Calu3 (cell line): Measurements from ENCODE around the gene PDE4B. TPM values are rescaled to one million over a fixed set of nuclear protein-coding genes. Genes with fewer than 3 reads are reported as not detected.

Experiments used
- BruUV-seq: library from RNA; stranded (reverse); fragments of 400-500 nt; replicated peaks from 2 replicates; lab custom pipeline; 2021; lab: Mats Ljungman, UMichigan
- CTCF ChIA-PET: fragments of 300-600 bp; sonication (Branson Sonifier 250); formaldehyde crosslinking; loops from one replicate; lab custom pipeline; 2022; ENCODE audit warnings: antibody characterized with exemption; lab: Charles Lee
- DNase-seq: peaks from one replicate; pipeline ENCODE4 v3.0.0; 2022
- H3K27ac Mint-ChIP-seq: one replicate; pipeline ENCODE4 v1.8.0; 2022; ENCODE audit warnings: mixed read lengths; ENCODE audit not compliant: unreplicated experiment
- H3K27me3 Mint-ChIP-seq: one replicate; pipeline ENCODE4 v1.8.0; 2022; ENCODE audit warnings: mixed read lengths; ENCODE audit not compliant: unreplicated experiment
- H3K36me3 Mint-ChIP-seq: one replicate; pipeline ENCODE4 v1.8.0; 2022; ENCODE audit warnings: mild to moderate bottlenecking, moderate library complexity, mixed read lengths; ENCODE audit not compliant: insufficient read depth, unreplicated experiment
- H3K4me1 Mint-ChIP-seq: one replicate; pipeline ENCODE4 v1.8.0; 2022; ENCODE audit warnings: mild to moderate bottlenecking, low read depth, mixed read lengths; ENCODE audit not compliant: unreplicated experiment
- H3K4me3 Mint-ChIP-seq: one replicate; pipeline ENCODE4 v1.8.0; 2022; ENCODE audit warnings: mild to moderate bottlenecking, low read depth, moderate library complexity, mixed read lengths; ENCODE audit not compliant: unreplicated experiment
- H3K9me3 Mint-ChIP-seq: one replicate; pipeline ENCODE4 v1.8.0; 2022; ENCODE audit warnings: low read depth, mixed read lengths; ENCODE audit not compliant: unreplicated experiment
- intact Hi-C: fragments of 100-400 bp; cut with micrococcal nuclease; formaldehyde crosslinking; loops from one replicate; pipeline ENCODE4 v1.10.0; 2022; ENCODE audit not compliant: unreplicated experiment
- total RNA-seq: library from RNA; stranded (reverse); gene quantifications from 2 replicates; pipeline ENCODE4 v1.2.3, GENCODE V29; 2022
- TF ChIP-seq, protein P1 (sequence below): fragments of 200-600 bp; IDR thresholded peaks from one replicate; pipeline ENCODE4 v1.8.0; 2022; ENCODE audit warnings: antibody characterized with exemption; ENCODE audit not compliant: unreplicated experiment

The PDE4B gene
- total RNA-seq, 1 experiment from 2014 or later: 2.9 TPM

DNA sequence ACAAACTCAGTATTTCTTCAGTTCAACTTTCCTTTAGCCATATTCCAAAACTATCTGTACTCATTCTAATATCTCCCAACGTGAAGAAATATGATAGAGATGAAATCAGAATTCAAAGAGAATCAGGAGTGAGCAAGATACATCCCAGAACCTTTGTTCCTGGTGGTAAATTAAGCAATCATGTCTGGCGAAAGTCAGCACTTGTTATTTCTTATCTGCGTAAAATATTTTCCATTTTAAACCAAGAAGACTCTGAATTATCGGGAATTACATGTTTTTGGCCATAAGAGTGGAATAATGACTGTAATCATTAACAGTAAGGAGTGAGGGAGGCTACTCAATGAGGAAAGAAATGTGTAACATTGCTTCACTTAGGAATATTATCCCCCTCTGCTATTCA, 253.7 kb downstream of the PDE4B start:
- no peaks in the 10 kb centered on the region for H3K27me3 Mint-ChIP-seq
- no peaks in the 10 kb centered on the region for H3K36me3 Mint-ChIP-seq
- intact Hi-C loops: no loop called here
- no peaks in the 10 kb centered on the region for H3K9me3 Mint-ChIP-seq
- H3K27ac Mint-ChIP-seq: no peak overlapping the region
- no peak for DNase-seq
- no TSS peak for BruUV-seq
- TF ChIP-seq, protein P1, sequence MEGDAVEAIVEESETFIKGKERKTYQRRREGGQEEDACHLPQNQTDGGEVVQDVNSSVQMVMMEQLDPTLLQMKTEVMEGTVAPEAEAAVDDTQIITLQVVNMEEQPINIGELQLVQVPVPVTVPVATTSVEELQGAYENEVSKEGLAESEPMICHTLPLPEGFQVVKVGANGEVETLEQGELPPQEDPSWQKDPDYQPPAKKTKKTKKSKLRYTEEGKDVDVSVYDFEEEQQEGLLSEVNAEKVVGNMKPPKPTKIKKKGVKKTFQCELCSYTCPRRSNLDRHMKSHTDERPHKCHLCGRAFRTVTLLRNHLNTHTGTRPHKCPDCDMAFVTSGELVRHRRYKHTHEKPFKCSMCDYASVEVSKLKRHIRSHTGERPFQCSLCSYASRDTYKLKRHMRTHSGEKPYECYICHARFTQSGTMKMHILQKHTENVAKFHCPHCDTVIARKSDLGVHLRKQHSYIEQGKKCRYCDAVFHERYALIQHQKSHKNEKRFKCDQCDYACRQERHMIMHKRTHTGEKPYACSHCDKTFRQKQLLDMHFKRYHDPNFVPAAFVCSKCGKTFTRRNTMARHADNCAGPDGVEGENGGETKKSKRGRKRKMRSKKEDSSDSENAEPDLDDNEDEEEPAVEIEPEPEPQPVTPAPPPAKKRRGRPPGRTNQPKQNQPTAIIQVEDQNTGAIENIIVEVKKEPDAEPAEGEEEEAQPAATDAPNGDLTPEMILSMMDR: no peak
- CTCF ChIA-PET: no interaction called here
- no peak overlapping the region for H3K4me3 Mint-ChIP-seq
- no peaks in the 10 kb centered on the region for H3K4me1 Mint-ChIP-seq

DNA sequence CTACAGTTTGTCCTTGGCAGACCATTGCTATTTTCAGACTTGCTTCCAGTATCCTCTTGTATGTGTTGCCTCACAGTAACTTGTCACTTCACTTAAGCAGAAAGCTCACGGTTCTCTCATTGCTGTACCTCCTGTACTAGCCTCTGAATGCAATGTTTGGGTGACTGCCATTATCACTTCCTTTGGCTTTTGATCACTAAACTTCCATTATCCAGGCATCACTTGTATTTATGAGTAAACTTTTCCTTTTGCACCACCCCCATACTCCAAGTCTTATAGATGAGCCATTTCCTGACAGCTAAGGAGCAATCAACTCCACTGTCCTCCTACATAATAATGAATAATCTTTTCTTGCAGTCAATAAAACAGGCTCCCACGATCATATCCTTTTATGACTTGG, 255.3 kb downstream of the PDE4B start:
- Mint-ChIP-seq H3K36me3 (no peaks in the 10 kb centered on the region), H3K4me1 (no peaks in the 10 kb centered on the region), H3K4me3 (no peak overlapping the region), H3K27ac (no peak overlapping the region), H3K27me3 (no peaks in the 10 kb centered on the region), H3K9me3 (no peaks in the 10 kb centered on the region)
- CTCF ChIA-PET: no interaction called here
- TF ChIP-seq, protein P1: no peak
- no TSS peak for BruUV-seq
- intact Hi-C loops: no loop called here
- no peak for DNase-seq

DNA sequence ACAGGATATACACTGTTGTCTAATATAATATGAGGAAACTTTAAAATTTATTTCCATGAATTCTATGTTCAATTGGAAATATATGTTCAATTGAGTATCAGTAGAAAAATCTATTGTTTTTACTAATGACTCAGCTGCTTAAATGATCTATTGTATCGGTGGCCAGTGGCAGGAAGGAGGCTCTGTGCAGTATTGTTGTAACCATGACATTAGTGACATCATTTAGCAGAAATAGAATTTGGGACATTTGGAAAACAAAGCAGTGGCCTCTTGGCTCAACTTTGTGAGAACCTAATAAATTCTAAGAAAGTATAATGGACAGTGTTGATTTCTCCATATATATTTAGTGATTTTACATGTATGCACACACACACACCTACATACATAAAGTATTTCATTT, 257.4 kb downstream of the PDE4B start:
- Mint-ChIP-seq H3K9me3 (no peaks in the 10 kb centered on the region), H3K36me3 (no peaks in the 10 kb centered on the region), H3K27me3 (no peaks in the 10 kb centered on the region), H3K4me1 (no peaks in the 10 kb centered on the region), H3K27ac (no peak overlapping the region), H3K4me3 (no peak overlapping the region)
- CTCF ChIA-PET: no interaction called here
- BruUV-seq: no TSS peak
- TF ChIP-seq, protein P1: no peak
- intact Hi-C loops: no loop called here
- DNase-seq: no peak

DNA sequence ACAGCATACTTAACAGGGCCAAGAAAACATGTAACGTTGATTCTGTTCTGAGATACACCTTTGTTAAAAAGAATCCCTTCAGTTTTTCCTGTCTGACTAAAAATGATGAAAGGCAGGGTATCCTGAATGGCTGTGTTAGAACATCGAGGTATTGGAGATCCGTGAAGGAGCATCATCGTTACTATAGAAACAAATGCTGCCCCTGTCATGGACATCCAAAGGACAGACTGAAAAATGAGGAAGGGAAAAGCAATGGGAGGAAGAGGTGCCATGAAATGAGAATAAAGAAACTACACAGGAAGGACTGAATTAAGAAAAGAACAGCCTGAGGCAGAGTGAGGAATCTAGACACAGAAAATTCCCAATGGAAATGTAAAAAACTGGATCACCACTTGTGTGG, 257.9 kb downstream of the PDE4B start:
- TF ChIP-seq, protein P1: no peak
- CTCF ChIA-PET: no interaction called here
- DNase-seq: no peak
- H3K27me3 Mint-ChIP-seq: no peaks in the 10 kb centered on the region
- H3K9me3 Mint-ChIP-seq: no peaks in the 10 kb centered on the region
- no peaks in the 10 kb centered on the region for H3K36me3 Mint-ChIP-seq
- no peak overlapping the region for H3K4me3 Mint-ChIP-seq
- H3K27ac Mint-ChIP-seq: no peak overlapping the region
- intact Hi-C loops: no loop called here
- no TSS peak for BruUV-seq
- no peaks in the 10 kb centered on the region for H3K4me1 Mint-ChIP-seq
